Nephron (organoid): ENCODE measurements around the gene STX11.
A peak's percentile ranks its signal among the peaks of the same experiment; 100 is the strongest.

Experiments
- H3K27ac Mint-ChIP-seq, 3 experiments: 2 replicates each; pipeline ENCODE4 v1.8.0; 2020; ENCODE audit warnings: mixed read lengths in 3 of 3, mild to moderate bottlenecking in 2 of 3, moderate library complexity in 1 of 3
- H3K27me3 Mint-ChIP-seq: 2 replicates; pipeline ENCODE4 v1.8.0; 2021; ENCODE audit warnings: low read depth, mild to moderate bottlenecking, moderate library complexity, mixed read lengths
- H3K36me3 Mint-ChIP-seq: 2 replicates; pipeline ENCODE4 v1.8.0; 2020; ENCODE audit warnings: low read depth, mixed read lengths
- H3K4me1 Mint-ChIP-seq: 2 replicates; pipeline ENCODE4 v1.8.0; 2020; ENCODE audit warnings: mixed read lengths
- H3K4me3 Mint-ChIP-seq, 3 experiments: 2 replicates each; pipeline ENCODE4 v1.8.0; 2020; ENCODE audit warnings: mild to moderate bottlenecking in 3 of 3, mixed read lengths in 3 of 3, moderate library complexity in 2 of 3
- H3K9me3 Mint-ChIP-seq: 2 replicates; pipeline ENCODE4 v1.8.0; 2020; ENCODE audit warnings: mixed read lengths
- TF ChIP-seq, protein P1 (sequence below), 3 experiments: fragments of 200-600 bp; sonication (generic); IDR thresholded peaks; one replicate each; pipeline ENCODE4 v1.5.0; 2021; ENCODE audit warnings: antibody characterized with exemption in 3 of 3; ENCODE audit not compliant: unreplicated experiment in 3 of 3

STX11 gene

DNA sequence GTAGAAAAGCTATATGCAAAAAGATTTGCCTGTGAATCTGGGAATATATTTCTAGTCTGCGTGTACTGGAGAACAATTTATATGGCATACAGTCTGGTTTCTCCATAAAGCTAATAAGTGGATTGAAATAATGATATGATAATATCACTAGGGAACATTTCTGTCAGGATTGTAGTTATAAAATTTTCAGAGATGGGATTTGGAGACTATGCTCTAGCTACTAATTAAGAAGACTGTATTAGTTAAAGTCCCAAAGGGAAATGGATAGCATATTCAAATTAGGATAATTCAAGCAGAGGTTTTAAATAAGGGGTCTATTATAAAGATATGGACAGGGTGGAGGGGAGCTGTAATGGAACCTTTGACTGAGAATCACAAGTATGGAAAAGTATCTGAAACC, 7.2 kb upstream of the STX11 start:
- Mint-ChIP-seq H3K27me3 (peaks cover 28% of the 10 kb centered on the region), H3K4me3 (no peak overlapping the region), H3K4me1 (no peaks in the 10 kb centered on the region), H3K9me3 (peaks cover 3% of the 10 kb centered on the region), H3K36me3 (no peaks in the 10 kb centered on the region), H3K27ac (no peak overlapping the region)
- TF ChIP-seq, protein P1, sequence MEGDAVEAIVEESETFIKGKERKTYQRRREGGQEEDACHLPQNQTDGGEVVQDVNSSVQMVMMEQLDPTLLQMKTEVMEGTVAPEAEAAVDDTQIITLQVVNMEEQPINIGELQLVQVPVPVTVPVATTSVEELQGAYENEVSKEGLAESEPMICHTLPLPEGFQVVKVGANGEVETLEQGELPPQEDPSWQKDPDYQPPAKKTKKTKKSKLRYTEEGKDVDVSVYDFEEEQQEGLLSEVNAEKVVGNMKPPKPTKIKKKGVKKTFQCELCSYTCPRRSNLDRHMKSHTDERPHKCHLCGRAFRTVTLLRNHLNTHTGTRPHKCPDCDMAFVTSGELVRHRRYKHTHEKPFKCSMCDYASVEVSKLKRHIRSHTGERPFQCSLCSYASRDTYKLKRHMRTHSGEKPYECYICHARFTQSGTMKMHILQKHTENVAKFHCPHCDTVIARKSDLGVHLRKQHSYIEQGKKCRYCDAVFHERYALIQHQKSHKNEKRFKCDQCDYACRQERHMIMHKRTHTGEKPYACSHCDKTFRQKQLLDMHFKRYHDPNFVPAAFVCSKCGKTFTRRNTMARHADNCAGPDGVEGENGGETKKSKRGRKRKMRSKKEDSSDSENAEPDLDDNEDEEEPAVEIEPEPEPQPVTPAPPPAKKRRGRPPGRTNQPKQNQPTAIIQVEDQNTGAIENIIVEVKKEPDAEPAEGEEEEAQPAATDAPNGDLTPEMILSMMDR (IDR thresholded peaks at IDR 0.05; ENCODE audit: unreplicated experiment in 3 of 3) = no peak

DNA sequence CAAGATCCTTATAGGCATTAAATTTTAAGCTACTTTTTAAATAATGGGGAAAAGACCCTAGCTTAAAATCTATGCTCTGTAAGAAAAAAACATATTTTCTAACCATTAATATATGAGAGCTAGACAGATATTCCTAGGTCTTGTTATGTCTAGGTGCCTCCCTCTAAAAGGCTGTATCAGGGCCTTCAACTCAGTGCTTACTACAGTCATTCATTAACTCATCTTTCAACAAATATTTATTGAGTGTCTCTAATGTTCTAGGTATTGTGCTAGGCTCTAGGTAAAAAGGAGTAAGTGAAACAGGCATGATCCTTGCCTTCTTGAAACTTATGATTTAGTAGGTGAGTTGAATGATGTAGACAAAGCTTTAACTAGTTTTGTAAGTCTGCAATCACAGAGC, 6.4 kb upstream of the STX11 start:
- TF ChIP-seq, protein P1 (IDR thresholded peaks at IDR 0.05; ENCODE audit: unreplicated experiment in 3 of 3) = no peak
- H3K27ac Mint-ChIP-seq = no peak overlapping the region
- peaks cover 3% of the 10 kb centered on the region for H3K9me3 Mint-ChIP-seq
- H3K36me3 Mint-ChIP-seq = no peaks in the 10 kb centered on the region
- no peaks in the 10 kb centered on the region for H3K4me1 Mint-ChIP-seq
- no peak overlapping the region for H3K4me3 Mint-ChIP-seq
- peaks cover 36% of the 10 kb centered on the region for H3K27me3 Mint-ChIP-seq

DNA sequence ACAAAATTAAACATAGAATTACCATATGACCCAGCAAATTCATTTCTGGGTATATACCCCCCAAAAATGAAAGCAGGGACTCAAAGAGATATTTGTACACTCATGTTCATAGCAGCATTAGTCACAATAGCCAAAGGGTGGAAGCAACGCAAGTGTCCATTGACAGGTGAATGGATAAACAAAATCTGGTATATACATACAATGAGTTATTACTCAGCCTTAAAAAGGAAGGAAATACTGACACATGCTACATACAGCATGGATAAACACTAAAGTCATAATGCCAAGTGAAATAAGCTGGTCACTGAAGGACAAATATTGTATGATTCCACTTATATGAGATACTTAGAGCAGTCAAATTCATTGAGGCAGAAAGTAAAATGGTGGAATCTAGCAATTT, 5.3 kb upstream of the STX11 start:
- TF ChIP-seq, protein P1 (IDR thresholded peaks at IDR 0.05; ENCODE audit: unreplicated experiment in 3 of 3) = no peak
- Mint-ChIP-seq H3K4me3 (no peak overlapping the region), H3K9me3 (peaks cover 3% of the 10 kb centered on the region), H3K27ac (no peak overlapping the region), H3K36me3 (no peaks in the 10 kb centered on the region), H3K4me1 (no peaks in the 10 kb centered on the region), H3K27me3 (peaks cover 44% of the 10 kb centered on the region)

DNA sequence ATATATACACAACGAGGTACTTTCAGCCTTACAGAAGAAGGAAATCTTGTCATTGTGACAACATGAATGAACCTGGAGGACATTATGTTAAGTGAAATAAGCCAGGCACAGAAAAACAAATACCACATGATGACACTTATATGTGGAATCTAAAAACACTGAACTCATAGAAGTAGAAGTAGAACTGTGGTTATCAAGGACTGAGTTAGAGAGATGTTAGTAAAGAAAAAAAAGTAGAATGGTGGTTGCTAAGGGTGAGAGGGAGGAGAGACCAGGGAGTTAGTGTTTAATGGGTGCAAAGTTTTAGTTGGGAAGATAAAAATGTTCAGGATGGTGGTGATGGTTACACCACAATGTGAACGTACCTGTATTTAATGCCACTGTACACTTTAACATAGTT, 4.8 kb upstream of the STX11 start:
- Mint-ChIP-seq H3K27ac (no peak overlapping the region), H3K36me3 (no peaks in the 10 kb centered on the region)

DNA sequence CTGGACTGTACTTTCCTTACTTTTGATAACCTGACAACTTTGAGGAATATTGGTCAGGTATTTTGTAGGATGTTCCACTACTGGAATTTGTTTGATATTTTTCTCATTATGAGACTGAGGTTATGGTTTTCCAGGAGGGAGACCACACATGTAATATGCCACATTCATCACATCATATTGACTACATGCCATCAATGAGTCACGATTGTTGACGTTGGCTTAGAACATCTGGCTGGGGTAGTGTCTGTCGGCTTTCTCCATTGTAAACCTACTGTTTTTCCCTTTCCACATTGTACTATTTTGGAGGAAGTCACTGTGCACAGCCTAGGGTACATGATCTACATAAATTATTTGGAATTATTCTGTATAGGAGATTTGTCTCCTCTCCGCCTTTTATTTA, 1.4 kb upstream of the STX11 start:
- peaks cover 79% of the 10 kb centered on the region for H3K27me3 Mint-ChIP-seq
- H3K4me3 Mint-ChIP-seq = peak overlapping the region in 2 of 3 experiments; percentile 56 to 59
- H3K27ac Mint-ChIP-seq = no peak overlapping the region
- TF ChIP-seq, protein P1 (IDR thresholded peaks at IDR 0.05; ENCODE audit: unreplicated experiment in 3 of 3) = no peak
- no peaks in the 10 kb centered on the region for H3K9me3 Mint-ChIP-seq
- H3K36me3 Mint-ChIP-seq = no peaks in the 10 kb centered on the region
- peaks cover 9% of the 10 kb centered on the region for H3K4me1 Mint-ChIP-seq

More for the DNA sequence above, 4.8 kb upstream of the STX11 start:
- Mint-ChIP-seq H3K9me3 (peaks cover 1% of the 10 kb centered on the region), H3K4me1 (no peaks in the 10 kb centered on the region), H3K27me3 (peaks cover 47% of the 10 kb centered on the region), H3K4me3 (peak overlapping the region in 1 of 3 experiments; percentile 19)
- TF ChIP-seq, protein P1 (IDR thresholded peaks at IDR 0.05; ENCODE audit: unreplicated experiment in 3 of 3) = no peak

DNA sequence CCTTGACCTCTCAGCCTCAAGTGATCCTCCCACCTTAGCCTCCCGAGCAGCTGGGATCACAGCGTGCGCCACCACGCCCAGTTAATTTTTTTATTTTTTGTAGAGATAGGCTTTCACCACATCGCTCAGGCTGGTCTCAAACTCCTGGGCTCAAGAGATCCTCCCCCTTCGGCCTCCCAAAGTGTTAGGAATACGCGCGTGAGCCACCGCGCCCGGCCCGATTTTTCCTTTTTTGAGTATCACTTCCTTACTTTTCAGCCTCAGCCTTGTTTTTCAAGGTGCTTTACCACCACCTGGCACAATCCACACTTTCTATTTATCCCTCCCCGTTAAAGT, 791 bp upstream of the STX11 start:
- no peaks in the 10 kb centered on the region for H3K36me3 Mint-ChIP-seq
- peaks cover 9% of the 10 kb centered on the region for H3K4me1 Mint-ChIP-seq
- peak overlapping the region; percentile 83 to 88 (median 84) for H3K4me3 Mint-ChIP-seq
- TF ChIP-seq, protein P1 (IDR thresholded peaks at IDR 0.05; ENCODE audit: unreplicated experiment in 3 of 3) = no peak
- no peak overlapping the region for H3K27ac Mint-ChIP-seq
- peaks cover 79% of the 10 kb centered on the region for H3K27me3 Mint-ChIP-seq
- no peaks in the 10 kb centered on the region for H3K9me3 Mint-ChIP-seq
